HG02798 (cell line): Measurements from ENCODE around the gene PLD1.

ENCODE experiments used
- ATAC-seq: cut with Tn5 transposase; IDR thresholded peaks from one replicate; pipeline ENCODE4 v1.9.1; 2021; ENCODE audit warnings: mild to moderate bottlenecking; ENCODE audit not compliant: unreplicated experiment, poor library complexity

PLD1 gene

DNA sequence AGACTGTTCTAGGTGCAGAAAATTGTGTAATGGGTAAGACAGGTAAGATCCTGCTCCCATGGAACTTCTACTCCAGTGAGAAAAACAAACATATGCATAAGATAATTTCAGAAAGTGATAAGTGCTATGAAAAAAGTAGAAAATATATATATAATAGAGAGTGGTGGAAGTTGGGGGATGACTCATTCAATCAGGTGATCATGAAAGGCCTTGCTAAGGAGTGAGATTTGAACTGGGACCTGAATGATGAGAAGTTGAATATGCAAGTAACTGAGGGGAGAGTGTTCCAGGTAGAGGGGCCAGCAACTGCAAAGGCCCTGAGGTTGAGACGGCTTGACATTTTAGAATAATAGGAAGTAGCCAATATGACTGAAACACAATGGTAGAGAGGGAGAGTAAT lies 257.8 kb downstream of the PLD1 start:
- no peak for ATAC-seq

- no peak for ATAC-seq
Measured at GRCh38 chr3:171551296-171551695, 259.0 kb downstream of the PLD1 start.
